Aorta (tissue), 4 donors: ENCODE data around the gene PKD2L2. TPM values are rescaled to one million over a fixed set of nuclear protein-coding genes. Genes with fewer than 3 reads are reported as not detected.

Experiments
- polyA plus RNA-seq, 2 donors: library from polyadenylated mRNA; stranded (reverse); fragments of 200-250 nt; gene quantifications; one replicate each; pipeline ENCODE4 v1.2.3, GENCODE V29; 2013
- total RNA-seq, 2 donors: library from RNA; stranded (reverse); fragmentation: NEBNext Ultra II Directional; extraction: Animal tissue kit (Norgen Biotek cat#: 25700); gene quantifications; one replicate each; pipeline ENCODE4 v1.2.1, GENCODE V29; 2021
- donor health status: healthy with polysubstance abuse.
- donor health status: Bipolar disorder and iron deficiency.
- donor health status: DM: no; HTN: no; CAD: no.
- donor health status: DM: yes; HTN: yes; CAD: no.

Gene PKD2L2
- total and polyA plus RNA-seq, 4 donors = not detected

Other genes starting within 250 kb of the PKD2L2 start
- gene KLHL3, start 153.4 kb upstream of the PKD2L2 start, total RNA-seq = 10 to 100 TPM; 20.7 to 38.1 TPM
- gene KLHL3, start 153.4 kb upstream of the PKD2L2 start, polyA plus RNA-seq = 1 to 10 TPM in 1 of 2 donors, under 1 TPM in 1; 0.88 to 3.2 TPM
- gene HNRNPA0, start 135.1 kb upstream of the PKD2L2 start, total RNA-seq = 10 to 100 TPM; 27.0 to 31.2 TPM
- gene HNRNPA0, start 135.1 kb upstream of the PKD2L2 start, polyA plus RNA-seq = 10 to 100 TPM; 16.5 to 24.4 TPM
- 1 to 10 TPM; 4.0 to 7.1 TPM for gene MYOT, start 21.6 kb upstream of the PKD2L2 start, total RNA-seq
- gene MYOT, start 21.6 kb upstream of the PKD2L2 start, polyA plus RNA-seq = 1 to 10 TPM in 1 of 2 donors, under 1 TPM in 1; 0.26 to 6.3 TPM
- gene FAM13B, start 143.6 kb downstream of the PKD2L2 start, total RNA-seq = 10 to 100 TPM; 66.5 to 69.0 TPM
- gene FAM13B, start 143.6 kb downstream of the PKD2L2 start, polyA plus RNA-seq = 10 to 100 TPM; 26.0 to 29.6 TPM
- gene WNT8A, start 194.6 kb downstream of the PKD2L2 start, total RNA-seq = not detected
- not detected for gene WNT8A, start 194.6 kb downstream of the PKD2L2 start, polyA plus RNA-seq
- gene NME5, start 250.0 kb downstream of the PKD2L2 start, total RNA-seq = 1 to 10 TPM in 1 of 2 donors, under 1 TPM in 1; 0.58 to 2.1 TPM
- gene NME5, start 250.0 kb downstream of the PKD2L2 start, polyA plus RNA-seq = 1 to 10 TPM in 1 of 2 donors, not detected in 1; 2.6 TPM